GM12865 (cell line): ENCODE results near the gene COL4A6.

Experiments
- DNase-seq: peaks from one replicate; pipeline ENCODE4 v3.0.0; 2010; ENCODE audit warnings: low read depth
- H3K4me3 ChIP-seq: 2 replicates; pipeline ENCODE4 v1.5.1; 2011; ENCODE audit warnings: mild to moderate bottlenecking, low read depth, low read length, control low read depth
- TF ChIP-seq, protein P1 (sequence below): IDR thresholded peaks from 2 replicates; pipeline ENCODE4 v1.5.1; 2011; ENCODE audit warnings: low read length, control low read depth, low read depth, inconsistent platforms; ENCODE audit not compliant: insufficient read depth; ENCODE audit errors: missing control alignments

The COL4A6 gene

DNA sequence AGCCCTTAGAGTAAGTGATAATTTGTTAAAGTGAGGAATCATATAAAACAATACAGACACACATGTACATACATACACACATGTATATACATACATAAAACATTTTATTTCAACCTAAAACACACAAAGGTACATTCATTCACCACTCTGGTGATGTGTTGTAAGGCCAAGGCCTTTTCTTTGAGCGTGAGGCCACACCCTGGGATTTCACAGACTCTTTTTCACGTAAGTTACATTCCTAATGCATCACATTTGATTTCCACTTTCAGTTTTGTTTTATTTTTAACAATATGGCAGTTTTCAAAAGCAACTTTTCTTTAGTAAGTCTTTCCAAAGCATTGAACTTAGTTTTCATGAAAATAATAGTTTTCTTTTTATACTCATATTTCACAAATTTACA, 170.7 kb downstream of the COL4A6 start:
- TF ChIP-seq, protein P1, sequence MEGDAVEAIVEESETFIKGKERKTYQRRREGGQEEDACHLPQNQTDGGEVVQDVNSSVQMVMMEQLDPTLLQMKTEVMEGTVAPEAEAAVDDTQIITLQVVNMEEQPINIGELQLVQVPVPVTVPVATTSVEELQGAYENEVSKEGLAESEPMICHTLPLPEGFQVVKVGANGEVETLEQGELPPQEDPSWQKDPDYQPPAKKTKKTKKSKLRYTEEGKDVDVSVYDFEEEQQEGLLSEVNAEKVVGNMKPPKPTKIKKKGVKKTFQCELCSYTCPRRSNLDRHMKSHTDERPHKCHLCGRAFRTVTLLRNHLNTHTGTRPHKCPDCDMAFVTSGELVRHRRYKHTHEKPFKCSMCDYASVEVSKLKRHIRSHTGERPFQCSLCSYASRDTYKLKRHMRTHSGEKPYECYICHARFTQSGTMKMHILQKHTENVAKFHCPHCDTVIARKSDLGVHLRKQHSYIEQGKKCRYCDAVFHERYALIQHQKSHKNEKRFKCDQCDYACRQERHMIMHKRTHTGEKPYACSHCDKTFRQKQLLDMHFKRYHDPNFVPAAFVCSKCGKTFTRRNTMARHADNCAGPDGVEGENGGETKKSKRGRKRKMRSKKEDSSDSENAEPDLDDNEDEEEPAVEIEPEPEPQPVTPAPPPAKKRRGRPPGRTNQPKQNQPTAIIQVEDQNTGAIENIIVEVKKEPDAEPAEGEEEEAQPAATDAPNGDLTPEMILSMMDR = no peak
- no peak for DNase-seq
- no peak overlapping the region for H3K4me3 ChIP-seq

GRCh38 chrX:108264376-108264775, 173.8 kb downstream of the COL4A6 start:
- DNase-seq = no peak
- no peak overlapping the region for H3K4me3 ChIP-seq
- TF ChIP-seq, protein P1 = no peak

GRCh38 chrX:108261549-108262203, 176.5 kb downstream of the COL4A6 start:
- TF ChIP-seq, protein P1 = no peak
- H3K4me3 ChIP-seq = no peak overlapping the region
- no peak for DNase-seq

DNA sequence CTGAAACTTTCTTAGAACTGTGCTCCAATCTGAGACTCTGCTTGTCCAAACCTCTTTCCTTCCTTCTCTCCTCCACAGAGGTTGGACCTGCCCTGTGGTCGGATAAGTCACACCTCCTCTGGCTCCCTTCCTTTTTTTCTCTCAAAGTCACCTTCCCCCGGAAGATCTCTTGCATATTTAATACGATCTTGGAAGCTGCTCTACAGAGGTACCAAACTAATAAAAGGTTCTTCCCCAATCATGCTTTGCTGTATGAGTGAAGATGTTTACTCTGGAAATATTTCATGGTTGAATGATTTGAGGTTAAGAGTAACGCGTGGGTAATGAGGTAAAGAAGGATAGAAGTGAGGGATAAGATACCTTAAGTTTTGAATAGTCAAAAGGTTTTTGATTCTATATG, 180.7 kb downstream of the COL4A6 start:
- no peak for DNase-seq
- no peak overlapping the region for H3K4me3 ChIP-seq
- TF ChIP-seq, protein P1 = no peak

DNA sequence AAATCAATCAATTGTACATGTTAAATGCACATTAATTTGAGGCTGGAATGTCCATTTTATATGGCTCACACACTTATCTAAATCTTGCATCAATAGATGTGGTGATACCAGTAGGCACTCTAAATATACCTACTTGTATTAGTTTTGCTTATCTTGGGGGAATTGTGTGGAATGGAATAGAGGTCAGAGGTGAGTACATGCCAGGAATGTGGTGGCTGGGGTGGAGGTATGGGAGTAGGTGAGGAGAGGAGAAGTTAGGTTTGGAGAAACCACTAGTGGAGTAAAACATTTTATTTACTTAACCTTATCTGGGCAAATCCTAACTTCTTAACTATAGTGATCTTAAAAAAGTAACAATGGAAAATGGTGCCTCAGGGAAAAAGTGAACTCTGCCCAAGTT, 183.6 kb downstream of the COL4A6 start:
- TF ChIP-seq, protein P1 = no peak
- DNase-seq = no peak
- no peak overlapping the region for H3K4me3 ChIP-seq

DNA sequence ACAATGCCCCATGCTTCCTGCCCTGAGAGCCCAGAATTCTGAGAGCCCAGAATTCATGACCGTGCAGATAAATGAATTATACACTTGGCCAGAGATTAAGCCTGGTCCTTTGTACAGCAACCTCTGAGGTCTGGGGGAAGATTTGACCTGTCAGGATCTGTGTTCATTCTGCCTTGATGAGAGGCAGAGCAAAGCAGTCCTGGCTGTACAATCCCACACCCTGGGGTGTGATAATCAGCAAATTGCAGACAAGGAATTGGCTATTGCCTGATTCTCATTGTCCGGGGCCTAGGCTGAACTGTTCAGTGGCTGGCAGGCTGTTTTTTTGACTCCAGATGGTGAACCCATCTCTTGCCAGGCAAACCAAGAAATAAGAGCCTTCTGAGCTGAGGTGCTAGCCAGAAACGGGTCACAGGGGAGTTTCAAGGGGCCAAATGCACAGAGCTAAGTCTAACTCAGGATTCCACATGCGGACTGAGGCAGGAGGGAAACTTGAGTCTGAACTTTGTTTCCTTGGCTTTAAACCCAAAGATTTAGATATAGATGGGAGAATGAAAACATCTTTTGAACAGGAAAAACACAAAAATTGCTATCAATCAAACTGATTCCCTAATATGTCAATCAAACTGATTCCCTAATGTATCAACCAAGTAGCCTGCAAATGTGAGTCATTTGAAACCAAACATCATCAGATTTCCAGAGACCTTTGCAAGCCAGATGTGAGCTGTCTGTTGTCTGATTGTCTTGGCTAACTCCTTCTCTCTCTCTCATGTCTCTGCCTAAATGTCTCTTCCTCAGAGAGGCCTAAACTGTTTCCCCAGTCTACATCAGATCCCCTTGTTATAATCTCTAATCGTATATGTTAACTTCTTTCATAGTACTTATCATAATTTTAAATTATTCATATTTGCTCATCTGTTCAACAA, 187.3 kb downstream of the COL4A6 start:
- H3K4me3 ChIP-seq = no peak overlapping the region
- TF ChIP-seq, protein P1 = no peak
- no peak for DNase-seq
